H1 (cell line): Measurements from ENCODE around the gene COPG1. TPM values are rescaled to one million over a fixed set of nuclear protein-coding genes. Genes with fewer than 3 reads are reported as not detected.

Source experiments
- CTCF ChIA-PET: fragments of 300-600 bp; sonication (Branson Sonifier 250); formaldehyde crosslinking; loops from one replicate; lab custom pipeline; 2021; ENCODE audit not compliant: partially characterized antibody; lab: Charles Lee
- POLR2A ChIA-PET: fragments of 300-600 bp; sonication (Branson Sonifier 250); formaldehyde crosslinking; loops from one replicate; lab custom pipeline; 2021; ENCODE audit warnings: inconsistent platforms; ENCODE audit not compliant: partially characterized antibody; lab: Charles Lee
- DNase-seq, 2 experiments: peaks; one replicate each; pipeline versions ENCODE4 v3.0.0 to v3.0.0-alpha.2; 2010 to 2022; ENCODE audit warnings: low spot score in 2 of 2, low read depth in 1 of 2, mixed read lengths in 1 of 2
- FAIRE-seq: peaks from 2 replicates; lab custom pipeline; 2011; peaks lifted over from hg19 to GRCh38; lab: Jason Lieb, UNC
- H2AFZ ChIP-seq: 2 replicates; pipeline ENCODE4 v1.8.1; 2012; ENCODE audit warnings: low read length, inconsistent platforms
- H2AK5ac ChIP-seq: 2 replicates; pipeline ENCODE4 v1.6.1; 2013; ENCODE audit warnings: low read depth, low read length
- H2BK120ac ChIP-seq: replicated peaks from 2 replicates; pipeline ENCODE3; 2013; ENCODE audit warnings: low read depth, low read length, inconsistent platforms
- H2BK12ac ChIP-seq: 2 replicates; pipeline ENCODE4 v1.6.1; 2013; ENCODE audit warnings: low read depth, low read length
- H2BK15ac ChIP-seq: 2 replicates; pipeline ENCODE4 v1.6.1; 2013; ENCODE audit warnings: low read length
- H2BK20ac ChIP-seq: 2 replicates; pipeline ENCODE4 v1.6.1; 2013; ENCODE audit warnings: low read length
- H2BK5ac ChIP-seq: 2 replicates; pipeline ENCODE4 v1.6.1; 2013; ENCODE audit warnings: low read depth, low read length
- H3K14ac ChIP-seq: 2 replicates; pipeline ENCODE4 v1.6.1; 2013; ENCODE audit warnings: inconsistent platforms; ENCODE audit not compliant: insufficient read length
- H3K18ac ChIP-seq: 2 replicates; pipeline ENCODE4 v1.6.1; 2013; ENCODE audit warnings: low read length; ENCODE audit errors: extremely low read depth
- H3K23ac ChIP-seq: 2 replicates; pipeline ENCODE4 v1.6.1; 2013; ENCODE audit warnings: inconsistent platforms; ENCODE audit not compliant: insufficient read length
- H3K23me2 ChIP-seq: 2 replicates; pipeline ENCODE4 v1.6.1; 2013; ENCODE audit warnings: low read depth, low read length
- H3K27ac ChIP-seq: 2 replicates; pipeline ENCODE4 v1.6.1; 2011; ENCODE audit warnings: low read depth, low read length, inconsistent platforms
- H3K27me3 ChIP-seq, 4 experiments: replicated peaks in 1 of 4; 1 replicate in 1 of 4; 2 replicates in 3 of 4; pipeline versions ENCODE4 v1.6.1 to v1.8.1; 2011 to 2013; ENCODE audit warnings: low read length in 3 of 4, mild to moderate bottlenecking in 3 of 4, inconsistent platforms in 2 of 4, mixed read lengths in 2 of 4, moderate library complexity in 1 of 4; ENCODE audit not compliant: control insufficient read depth in 3 of 4, insufficient read depth in 3 of 4; ENCODE audit errors: extremely low read depth in 1 of 4
- H3K36me3 ChIP-seq, 4 experiments: 2 replicates each; pipeline versions ENCODE4 v1.6.1 to v1.8.1; 2011 to 2013; ENCODE audit warnings: mild to moderate bottlenecking in 4 of 4, low read length in 3 of 4, moderate library complexity in 2 of 4, control low read depth in 1 of 4, inconsistent platforms in 1 of 4; ENCODE audit not compliant: insufficient read depth in 4 of 4, control insufficient read depth in 2 of 4
- H3K4ac ChIP-seq: replicated peaks from 2 replicates; pipeline ENCODE3; 2013; ENCODE audit warnings: low read length, low read depth, mixed read lengths, inconsistent platforms; ENCODE audit not compliant: insufficient read length
- H3K4me1 ChIP-seq, 4 experiments: replicated peaks in 1 of 4; 1 replicate in 1 of 4; 2 replicates in 3 of 4; pipeline versions ENCODE4 v1.6.1 to v1.8.1; 2011 to 2013; ENCODE audit warnings: low read length in 3 of 4, inconsistent platforms in 2 of 4, mixed read lengths in 1 of 4; ENCODE audit not compliant: insufficient read depth in 4 of 4, control insufficient read depth in 3 of 4
- H3K4me2 ChIP-seq, 2 experiments: 2 replicates each; pipeline versions ENCODE4 v1.6.1 to v1.8.1; 2011 to 2013; ENCODE audit warnings: low read depth in 2 of 2, low read length in 2 of 2, control low read depth in 1 of 2, inconsistent platforms in 1 of 2, mild to moderate bottlenecking in 1 of 2; ENCODE audit not compliant: insufficient read depth in 1 of 2
- H3K4me3 ChIP-seq, 4 experiments: fragments of 200-600, 300-600 bp in 1 of 4; sonication (generic), shearing (Covaris generic), sonication (Bioruptor Twin) in 1 of 4; 2 replicates each; pipeline versions ENCODE4 v1.5.1 to v1.8.1; 2011 to 2016; ENCODE audit warnings: low read length in 4 of 4, low read depth in 3 of 4, control low read depth in 2 of 4, inconsistent platforms in 2 of 4, mild to moderate bottlenecking in 2 of 4, mixed read lengths in 1 of 4, moderate library complexity in 1 of 4; ENCODE audit not compliant: insufficient read depth in 2 of 4; ENCODE audit errors: extremely low read depth in 1 of 4
- H3K56ac ChIP-seq: replicated peaks from 2 replicates; pipeline ENCODE3; 2013; ENCODE audit warnings: low read depth, mild to moderate bottlenecking, mixed read lengths, low read length, inconsistent platforms; ENCODE audit not compliant: insufficient read length
- H3K79me1 ChIP-seq: 2 replicates; pipeline ENCODE4 v1.6.1; 2013; ENCODE audit warnings: low read depth, low read length, control low read depth
- H3K79me2 ChIP-seq, 2 experiments: 2 replicates each; pipeline versions ENCODE4 v1.6.1 to v1.8.1; 2012 to 2013; ENCODE audit warnings: low read length in 2 of 2, mild to moderate bottlenecking in 2 of 2, inconsistent platforms in 1 of 2; ENCODE audit not compliant: insufficient read depth in 2 of 2, control insufficient read depth in 1 of 2
- H3K9ac ChIP-seq, 4 experiments: replicated peaks in 1 of 4; 1 replicate in 1 of 4; 2 replicates in 3 of 4; pipeline versions ENCODE4 v1.6.1 to v1.8.1; 2011 to 2013; ENCODE audit warnings: low read depth in 3 of 4, low read length in 3 of 4, control low read depth in 2 of 4, mild to moderate bottlenecking in 2 of 4, moderate library complexity in 2 of 4, inconsistent platforms in 1 of 4; ENCODE audit errors: extremely low read depth in 1 of 4
- H3K9me3 ChIP-seq, 2 experiments: 2 replicates each; pipeline versions ENCODE4 v1.6.1 to v1.8.1; 2012 to 2013; ENCODE audit warnings: mild to moderate bottlenecking in 2 of 2, moderate library complexity in 2 of 2, control low read depth in 1 of 2, inconsistent platforms in 1 of 2, low read depth in 1 of 2, low read length in 1 of 2, mixed read lengths in 1 of 2; ENCODE audit not compliant: insufficient read depth in 2 of 2
- H4K20me1 ChIP-seq, 2 experiments: replicated peaks in 1 of 2; 2 replicates each; pipeline versions ENCODE3 to v1.8.1; 2011 to 2013; ENCODE audit warnings: inconsistent platforms in 2 of 2, low read length in 2 of 2, mild to moderate bottlenecking in 1 of 2; ENCODE audit not compliant: insufficient read depth in 2 of 2, control insufficient read depth in 1 of 2
- H4K5ac ChIP-seq: 2 replicates; pipeline ENCODE4 v1.6.1; 2013; ENCODE audit warnings: low read length, low read depth, mixed read lengths, inconsistent platforms; ENCODE audit not compliant: insufficient read length
- H4K8ac ChIP-seq: 2 replicates; pipeline ENCODE4 v1.8.0; 2013; ENCODE audit warnings: mild to moderate bottlenecking, moderate library complexity, low read length, inconsistent platforms; ENCODE audit not compliant: insufficient read depth; ENCODE audit errors: extremely low read depth
- H4K91ac ChIP-seq: replicated peaks from 2 replicates; pipeline ENCODE3; 2013; ENCODE audit warnings: low read length, mixed read lengths, inconsistent platforms; ENCODE audit not compliant: insufficient read length
- KDM4A ChIP-seq: IDR thresholded peaks from one replicate; pipeline ENCODE4 v1.7.1; 2012; ENCODE audit warnings: low read depth, mild to moderate bottlenecking, moderate library complexity, low read length, inconsistent platforms; ENCODE audit not compliant: severe bottlenecking
- NANOG ChIP-seq: IDR thresholded peaks from 2 replicates; pipeline ENCODE4 v1.6.1; 2011; ENCODE audit warnings: low read length, low read depth, mild to moderate bottlenecking, inconsistent platforms; ENCODE audit not compliant: insufficient read depth, poor library complexity, severe bottlenecking
- POLR2AphosphoS5 ChIP-seq: IDR thresholded peaks from 2 replicates; pipeline ENCODE4 v1.6.1; 2011; ENCODE audit warnings: low read depth, low read length
- RFX5 ChIP-seq: IDR thresholded peaks from 2 replicates; pipeline ENCODE4 v1.6.1; 2011; ENCODE audit warnings: low read depth, low read length, improper control_type of control experiment, borderline replicate concordance
- RNF2 ChIP-seq: fragments of 200-900, 300-1000 bp; sonication (generic); IDR thresholded peaks from 2 replicates; pipeline ENCODE4 v1.7.1; 2016; ENCODE audit warnings: borderline replicate concordance, low read depth, mild to moderate bottlenecking, antibody characterized with exemption, low read length; ENCODE audit not compliant: poor library complexity, severe bottlenecking; ENCODE audit errors: missing control alignments
- WGBS, 2 experiments: shearing (Covaris generic) in 1 of 2; methylation state at CpG; one replicate each; pipeline versions ENCODE4 v1.1.6 to v1.1.7; 2013 to 2015; ENCODE audit warnings: low lambda C conversion rate in 2 of 2, mixed read lengths in 2 of 2, inconsistent platforms in 1 of 2, low coverage in 1 of 2, missing lambda C conversion rate in 1 of 2; ENCODE audit not compliant: insufficient replicate concordance in 2 of 2, insufficient coverage in 1 of 2, insufficient read length in 1 of 2; ENCODE audit errors: extremely low coverage in 1 of 2, missing lambda C conversion rate in 1 of 2; 5-methylcytosine and 5-hydroxymethylcytosine counted together
- polyA plus RNA-seq, 7 experiments: library from polyadenylated mRNA; depleted of rRNA in 3 of 7; stranded (reverse) in 5 of 7; unstranded in 2 of 7; fragments of >200 nt in 5 of 7; fragments of 200-250 nt in 2 of 7; gene quantifications; 1 replicate in 5 of 7; 2 replicates in 1 of 7; 4 replicates in 1 of 7; pipeline versions ENCODE4 v1.2.1 to v1.2.3, GENCODE V29; 2011 to 2013; ENCODE audit warnings: missing spikeins in 2 of 7, mixed read lengths in 2 of 7
- total RNA-seq: library from RNA; stranded (reverse); fragmentation: NEBNext Ultra II Directional; extraction: Animal tissue kit (Norgen Biotek cat#: 25700); gene quantifications from 2 replicates; pipeline ENCODE4 v1.2.1, GENCODE V29; 2021

Gene COPG1
- total and polyA plus RNA-seq, 2 of the 8 experiments (the other 6 are each of a cell fraction or from before 2014, with no cell fraction given): 52.7 to 106 TPM

- Histone ChIP-seq H3K36me3 (no peaks in the 10 kb centered on the region), H3K27me3 (no peaks in the 10 kb centered on the region), H4K5ac (no peak overlapping the region), H2BK12ac (no peak overlapping the region), H3K9me3 (no peaks in the 10 kb centered on the region), H3K9ac (no peak overlapping the region), H2AK5ac (no peak overlapping the region), H3K4me3 (no peak overlapping the region), H4K8ac (no peak overlapping the region), H3K4me2 (no peak overlapping the region), H3K79me1 (no peaks in the 10 kb centered on the region), H3K18ac (no peak overlapping the region), H3K56ac (no peak overlapping the region), H2BK20ac (no peak overlapping the region), H4K91ac (no peak overlapping the region), H2BK5ac (no peak overlapping the region), H4K20me1 (no peaks in the 10 kb centered on the region), H3K79me2 (no peaks in the 10 kb centered on the region), H3K14ac (no peak overlapping the region), H3K23ac (no peak overlapping the region), H2AFZ (no peak overlapping the region), H2BK15ac (no peak overlapping the region), H3K4ac (no peak overlapping the region), H3K23me2 (no peaks in the 10 kb centered on the region), H3K4me1 (no peaks in the 10 kb centered on the region), H2BK120ac (no peak overlapping the region), H3K27ac (no peak overlapping the region)
- DNase-seq: no peak
- POLR2A ChIA-PET: interaction anchor here (0.8 to 2.5 kb wide), 3 partner anchors 10 to 30 kb away, joined by 3 to 9 read pairs (median 4); no protein-coding TSS in a partner anchor
- no peak for TF ChIP-seq RFX5
- TF ChIP-seq RNF2: no peak
- no peak for TF ChIP-seq NANOG
- TF ChIP-seq POLR2AphosphoS5: no peak
- no peak for TF ChIP-seq KDM4A
- FAIRE-seq: no peak
- WGBS, 2 experiments: 93% methylated on average over 2 of the region's 2 CpGs; no CpG with 5 or more reads in 1 of the 2 experiments
- CTCF ChIA-PET: interaction anchor here (1.1 to 4.8 kb wide), 3 partner anchors 12 to 79 kb away, joined by 3 to 31 read pairs (median 4); no protein-coding TSS in a partner anchor
These were observed 30.7 kb upstream of the COPG1 start for GRCh38 chr3:129218742-129219141.
